Calu3 (cell line): Measurements from ENCODE around the gene FAM13A. TPM values are rescaled to one million over a fixed set of nuclear protein-coding genes. Genes with fewer than 3 reads are reported as not detected.
"Not testable (repeated sequence)": the region's sequence is repeated elsewhere in the genome, so short reads cannot be mapped to it uniquely, and the experiment has no call there.

Experiments used
- BruUV-seq: library from RNA; stranded (reverse); fragments of 400-500 nt; replicated peaks from 2 replicates; lab custom pipeline; 2021; lab: Mats Ljungman, UMichigan
- CTCF ChIA-PET: fragments of 300-600 bp; sonication (Branson Sonifier 250); formaldehyde crosslinking; loops from one replicate; lab custom pipeline; 2022; ENCODE audit warnings: antibody characterized with exemption; lab: Charles Lee
- DNase-seq: peaks from one replicate; pipeline ENCODE4 v3.0.0; 2022
- H3K27ac Mint-ChIP-seq: one replicate; pipeline ENCODE4 v1.8.0; 2022; ENCODE audit warnings: mixed read lengths; ENCODE audit not compliant: unreplicated experiment
- H3K27me3 Mint-ChIP-seq: one replicate; pipeline ENCODE4 v1.8.0; 2022; ENCODE audit warnings: mixed read lengths; ENCODE audit not compliant: unreplicated experiment
- H3K36me3 Mint-ChIP-seq: one replicate; pipeline ENCODE4 v1.8.0; 2022; ENCODE audit warnings: mild to moderate bottlenecking, moderate library complexity, mixed read lengths; ENCODE audit not compliant: insufficient read depth, unreplicated experiment
- H3K4me1 Mint-ChIP-seq: one replicate; pipeline ENCODE4 v1.8.0; 2022; ENCODE audit warnings: mild to moderate bottlenecking, low read depth, mixed read lengths; ENCODE audit not compliant: unreplicated experiment
- H3K4me3 Mint-ChIP-seq: one replicate; pipeline ENCODE4 v1.8.0; 2022; ENCODE audit warnings: mild to moderate bottlenecking, low read depth, moderate library complexity, mixed read lengths; ENCODE audit not compliant: unreplicated experiment
- H3K9me3 Mint-ChIP-seq: one replicate; pipeline ENCODE4 v1.8.0; 2022; ENCODE audit warnings: low read depth, mixed read lengths; ENCODE audit not compliant: unreplicated experiment
- CTCF ChIP-seq: fragments of 200-600 bp; IDR thresholded peaks from one replicate; pipeline ENCODE4 v1.8.0; 2022; ENCODE audit warnings: antibody characterized with exemption; ENCODE audit not compliant: unreplicated experiment
- intact Hi-C: fragments of 100-400 bp; cut with micrococcal nuclease; formaldehyde crosslinking; loops from one replicate; pipeline ENCODE4 v1.10.0; 2022; ENCODE audit not compliant: unreplicated experiment
- total RNA-seq: library from RNA; stranded (reverse); gene quantifications from 2 replicates; pipeline ENCODE4 v1.2.3, GENCODE V29; 2022

FAM13A gene
- total RNA-seq, 1 experiment from 2014 or later: 13.5 TPM

GRCh38 chr4:88907478-88907877 is 149.5 kb downstream of the FAM13A start:
- no peak overlapping the region for H3K27ac Mint-ChIP-seq
- BruUV-seq: no TSS peak
- intact Hi-C loops: no loop called here
- TF ChIP-seq CTCF: no peak
- CTCF ChIA-PET: no interaction called here
- DNase-seq: no peak
- H3K4me1 Mint-ChIP-seq: no peaks in the 10 kb centered on the region
- no peak overlapping the region for H3K4me3 Mint-ChIP-seq
- no peaks in the 10 kb centered on the region for H3K36me3 Mint-ChIP-seq
- H3K27me3 Mint-ChIP-seq: no peaks in the 10 kb centered on the region
- no peaks in the 10 kb centered on the region for H3K9me3 Mint-ChIP-seq

- CTCF ChIA-PET, intact Hi-C loops, H3K27me3 Mint-ChIP-seq, BruUV-seq, H3K4me1 Mint-ChIP-seq, H3K36me3 Mint-ChIP-seq, H3K4me3 Mint-ChIP-seq, DNase-seq, H3K9me3 Mint-ChIP-seq, H3K27ac Mint-ChIP-seq: not testable (repeated sequence)
Observed at GRCh38 chr4:88904240-88904639, 152.7 kb downstream of the FAM13A start.

GRCh38 chr4:88900432-88900831 is 156.6 kb downstream of the FAM13A start:
- CTCF ChIA-PET: no interaction called here
- DNase-seq: no peak
- TF ChIP-seq CTCF: no peak
- peaks cover 3% of the 10 kb centered on the region for H3K9me3 Mint-ChIP-seq
- H3K27me3 Mint-ChIP-seq: no peaks in the 10 kb centered on the region
- no peak overlapping the region for H3K27ac Mint-ChIP-seq
- no TSS peak for BruUV-seq
- H3K4me1 Mint-ChIP-seq: no peaks in the 10 kb centered on the region
- no peaks in the 10 kb centered on the region for H3K36me3 Mint-ChIP-seq
- no peak overlapping the region for H3K4me3 Mint-ChIP-seq
- intact Hi-C loops: no loop called here

- BruUV-seq: no TSS peak
- no peak overlapping the region for H3K4me3 Mint-ChIP-seq
- CTCF ChIA-PET: no interaction called here
- H3K9me3 Mint-ChIP-seq: peaks cover 3% of the 10 kb centered on the region
- intact Hi-C loops: no loop called here
- TF ChIP-seq CTCF: no peak
- no peaks in the 10 kb centered on the region for H3K4me1 Mint-ChIP-seq
- DNase-seq: no peak
- H3K27me3 Mint-ChIP-seq: no peaks in the 10 kb centered on the region
- H3K27ac Mint-ChIP-seq: no peak overlapping the region
- no peaks in the 10 kb centered on the region for H3K36me3 Mint-ChIP-seq
Observed at GRCh38 chr4:88897752-88898151, 159.2 kb downstream of the FAM13A start.

GRCh38 chr4:88897180-88897579 is 159.8 kb downstream of the FAM13A start:
- BruUV-seq: no TSS peak
- Mint-ChIP-seq H3K4me1 (no peaks in the 10 kb centered on the region), H3K36me3 (no peaks in the 10 kb centered on the region), H3K9me3 (peaks cover 3% of the 10 kb centered on the region), H3K4me3 (no peak overlapping the region), H3K27me3 (no peaks in the 10 kb centered on the region), H3K27ac (no peak overlapping the region)
- no peak for TF ChIP-seq CTCF
- CTCF ChIA-PET: interaction anchor here (0.6 kb wide), 1 partner anchor 15 kb away, joined by 6 read pairs; no protein-coding TSS in a partner anchor
- no peak for DNase-seq
- intact Hi-C loops: no loop called here
